ENCODE results near the gene GPBP1.

DNA sequence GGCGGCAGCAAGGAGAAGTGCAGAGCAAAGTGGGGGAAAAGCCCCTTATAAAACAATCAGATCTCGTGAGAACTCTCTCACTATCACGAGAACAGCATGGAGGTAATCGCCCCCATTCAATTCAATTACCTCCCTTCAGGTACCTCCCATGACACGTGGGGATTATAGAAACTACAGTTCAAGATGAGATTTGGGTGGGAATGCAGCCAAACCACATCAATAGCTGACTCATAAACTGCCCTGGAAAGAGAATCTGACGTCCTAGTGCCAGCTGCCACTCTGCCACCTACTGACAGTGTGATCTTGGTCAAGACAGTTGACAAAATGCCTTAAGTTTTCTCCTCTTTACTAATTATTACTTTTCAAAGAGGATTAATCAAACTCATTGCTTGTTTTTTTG lies 128.3 kb downstream of the GPBP1 start:
- TF ChIP-seq, protein P1, sequence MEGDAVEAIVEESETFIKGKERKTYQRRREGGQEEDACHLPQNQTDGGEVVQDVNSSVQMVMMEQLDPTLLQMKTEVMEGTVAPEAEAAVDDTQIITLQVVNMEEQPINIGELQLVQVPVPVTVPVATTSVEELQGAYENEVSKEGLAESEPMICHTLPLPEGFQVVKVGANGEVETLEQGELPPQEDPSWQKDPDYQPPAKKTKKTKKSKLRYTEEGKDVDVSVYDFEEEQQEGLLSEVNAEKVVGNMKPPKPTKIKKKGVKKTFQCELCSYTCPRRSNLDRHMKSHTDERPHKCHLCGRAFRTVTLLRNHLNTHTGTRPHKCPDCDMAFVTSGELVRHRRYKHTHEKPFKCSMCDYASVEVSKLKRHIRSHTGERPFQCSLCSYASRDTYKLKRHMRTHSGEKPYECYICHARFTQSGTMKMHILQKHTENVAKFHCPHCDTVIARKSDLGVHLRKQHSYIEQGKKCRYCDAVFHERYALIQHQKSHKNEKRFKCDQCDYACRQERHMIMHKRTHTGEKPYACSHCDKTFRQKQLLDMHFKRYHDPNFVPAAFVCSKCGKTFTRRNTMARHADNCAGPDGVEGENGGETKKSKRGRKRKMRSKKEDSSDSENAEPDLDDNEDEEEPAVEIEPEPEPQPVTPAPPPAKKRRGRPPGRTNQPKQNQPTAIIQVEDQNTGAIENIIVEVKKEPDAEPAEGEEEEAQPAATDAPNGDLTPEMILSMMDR (IDR thresholded peaks at IDR 0.05; ENCODE audit: borderline replicate concordance, extremely low read depth, low read length, poor library complexity, severe bottlenecking) = peak; percentile 61
- no peak for TF ChIP-seq EZH2 (IDR thresholded peaks at IDR 0.05; ENCODE audit: borderline replicate concordance, low read depth, low read length, severe bottlenecking)

All from DND-41 (cell line).